Erythroblast (primary cell): ENCODE results near the gene RARA.

ENCODE experiments used
- DNase-seq, 2 experiments: peaks; one replicate each; lab custom pipeline; 2025; lab: John Stamatoyannopoulos, UW
- GATA1 ChIP-seq: IDR thresholded peaks from 2 replicates; pipeline ENCODE4 v1.6.1; 2011; ENCODE audit warnings: low read depth, mild to moderate bottlenecking, control low read depth, low read length, moderate library complexity
- POLR2A ChIP-seq: IDR thresholded peaks from 2 replicates; pipeline ENCODE4 v1.6.1; 2011; ENCODE audit warnings: mild to moderate bottlenecking, low read length

Gene RARA

GRCh38 chr17:40316571-40317344, 7.8 kb downstream of the RARA start:
- no peak for DNase-seq
- no peak for TF ChIP-seq POLR2A
- no peak for TF ChIP-seq GATA1

- TF ChIP-seq GATA1: no peak
- no peak for TF ChIP-seq POLR2A
- peak; percentile 69 to 76 for DNase-seq
Observed at GRCh38 chr17:40317345-40317873, 8.4 kb downstream of the RARA start.

- TF ChIP-seq GATA1 (no peak), POLR2A (peak; percentile 67)
- DNase-seq: peak; percentile 94 to 96
Observed at GRCh38 chr17:40317880-40318829, 9.2 kb downstream of the RARA start.

- TF ChIP-seq GATA1 (no peak), POLR2A (no peak)
- peak in 1 of 2 experiments; percentile 50 for DNase-seq
Observed at GRCh38 chr17:40318830-40319391, 9.9 kb downstream of the RARA start.

- TF ChIP-seq POLR2A: peak; percentile 38
- no peak for TF ChIP-seq GATA1
Observed at GRCh38 chr17:40319651-40320540, 10.9 kb downstream of the RARA start.

GRCh38 chr17:40320756-40321523, 12.0 kb downstream of the RARA start:
- no peak for TF ChIP-seq GATA1
- peak; percentile 42 for TF ChIP-seq POLR2A
- DNase-seq: peak; percentile 36 to 55

More at GRCh38 chr17:40319651-40320540, 10.9 kb downstream of the RARA start:
- peak in 1 of 2 experiments; percentile 26 for DNase-seq

GRCh38 chr17:40321524-40321929, 12.5 kb downstream of the RARA start:
- DNase-seq: no peak
- TF ChIP-seq POLR2A (no peak), GATA1 (no peak)

- TF ChIP-seq POLR2A: no peak
- no peak for TF ChIP-seq GATA1
- DNase-seq: no peak
Observed at GRCh38 chr17:40321961-40322357, 13.0 kb downstream of the RARA start.

- TF ChIP-seq GATA1: no peak
- TF ChIP-seq POLR2A: peak; percentile 75
- DNase-seq: peak; percentile 81 to 85
Observed at GRCh38 chr17:40322358-40323315, 13.7 kb downstream of the RARA start.

- TF ChIP-seq POLR2A (no peak), GATA1 (no peak)
- DNase-seq: peak; percentile 67 to 80
Observed at GRCh38 chr17:40323391-40324381, 14.7 kb downstream of the RARA start.
